Measurements from ENCODE around the gene IRS2.

The IRS2 gene

DNA sequence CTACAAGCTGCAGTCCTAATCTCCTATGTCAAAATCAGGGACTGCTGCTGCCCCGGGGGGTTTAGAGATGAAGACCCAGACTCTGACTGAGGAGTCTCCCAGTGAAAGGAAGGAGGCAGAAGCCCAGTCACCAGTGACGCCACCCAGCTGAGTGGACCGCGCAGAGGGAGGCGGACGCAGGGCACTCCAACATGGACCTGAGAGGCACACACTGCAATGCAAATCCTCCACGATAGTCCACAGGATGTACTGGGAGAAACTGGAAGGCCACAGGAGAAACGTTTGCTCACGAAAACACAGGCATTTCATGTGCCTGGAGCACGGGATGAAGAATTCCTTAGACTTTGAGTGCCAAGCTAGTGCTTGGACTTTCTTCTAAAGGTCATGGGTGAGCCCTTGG is 58.3 kb downstream of the IRS2 start:
- DNase-seq, result no peak

DNA sequence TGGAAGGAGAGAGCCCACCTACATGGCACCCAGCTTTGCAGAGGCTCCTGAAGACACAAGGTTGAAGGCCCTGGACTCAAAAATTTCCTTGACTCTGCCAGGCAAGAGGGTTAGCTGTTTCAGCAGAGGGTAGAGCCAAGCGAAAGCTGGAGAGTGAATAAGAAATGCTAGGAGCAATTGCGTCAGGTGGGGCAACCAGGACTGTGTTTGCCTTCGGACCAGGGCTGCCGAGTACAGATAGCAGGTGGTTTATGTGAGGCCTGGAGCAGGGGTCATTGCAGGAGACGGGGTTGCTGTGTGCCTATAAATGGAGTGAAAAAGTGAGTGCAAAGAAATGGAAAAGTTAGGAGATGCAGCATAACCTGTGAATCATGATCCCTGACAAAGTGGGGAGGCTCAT is 59.1 kb downstream of the IRS2 start:
- no peak for DNase-seq

- no peak for DNase-seq
Measured at GRCh38 chr13:109725995-109726637, 60.3 kb downstream of the IRS2 start.

GRCh38 chr13:109725297-109725696 is 61.1 kb downstream of the IRS2 start:
- peak; percentile 78 for DNase-seq

DNA sequence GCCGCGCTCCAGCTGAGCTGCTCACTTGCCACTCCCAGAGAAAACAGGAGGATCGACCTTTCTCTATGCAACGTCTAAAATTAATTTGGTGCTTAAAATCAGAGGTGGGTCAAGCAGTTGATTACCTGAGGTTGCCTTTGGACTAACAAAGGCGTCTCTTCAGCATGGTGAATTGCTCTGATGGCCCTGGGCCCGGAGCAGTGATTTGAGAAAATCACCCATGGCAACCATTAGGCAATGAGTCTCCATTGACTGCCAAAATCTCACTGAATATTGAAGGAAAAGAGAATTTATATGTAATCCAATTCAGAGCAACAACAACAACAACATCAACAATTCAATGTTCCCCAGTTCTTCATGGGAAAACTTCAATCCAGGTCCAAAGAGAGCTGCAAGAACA is 61.8 kb downstream of the IRS2 start:
- no peak for DNase-seq

DNA sequence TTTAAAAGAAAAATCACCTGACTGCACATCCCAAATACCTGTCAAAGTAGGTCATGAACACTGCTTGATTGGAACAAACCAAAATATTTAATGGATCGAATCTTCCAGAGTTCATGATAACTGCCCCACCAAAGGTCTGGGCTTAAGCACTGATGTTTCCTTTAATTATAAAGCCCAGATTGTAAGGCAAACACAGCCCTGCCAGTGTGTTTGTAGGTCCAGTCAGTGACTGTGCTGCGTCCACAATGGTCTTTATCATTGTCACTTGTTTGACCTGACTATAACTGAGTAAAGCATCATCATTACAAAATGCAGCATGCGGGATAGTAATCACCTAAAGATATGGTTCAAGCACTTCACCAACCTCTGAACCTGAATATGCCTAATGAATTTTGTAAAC is 63.3 kb downstream of the IRS2 start:
- no peak for DNase-seq

- no peak for DNase-seq
Measured at GRCh38 chr13:109722068-109722467, 64.3 kb downstream of the IRS2 start.

GRCh38 chr13:109720758-109721184 is 65.6 kb downstream of the IRS2 start:
- no peak for DNase-seq

DNA sequence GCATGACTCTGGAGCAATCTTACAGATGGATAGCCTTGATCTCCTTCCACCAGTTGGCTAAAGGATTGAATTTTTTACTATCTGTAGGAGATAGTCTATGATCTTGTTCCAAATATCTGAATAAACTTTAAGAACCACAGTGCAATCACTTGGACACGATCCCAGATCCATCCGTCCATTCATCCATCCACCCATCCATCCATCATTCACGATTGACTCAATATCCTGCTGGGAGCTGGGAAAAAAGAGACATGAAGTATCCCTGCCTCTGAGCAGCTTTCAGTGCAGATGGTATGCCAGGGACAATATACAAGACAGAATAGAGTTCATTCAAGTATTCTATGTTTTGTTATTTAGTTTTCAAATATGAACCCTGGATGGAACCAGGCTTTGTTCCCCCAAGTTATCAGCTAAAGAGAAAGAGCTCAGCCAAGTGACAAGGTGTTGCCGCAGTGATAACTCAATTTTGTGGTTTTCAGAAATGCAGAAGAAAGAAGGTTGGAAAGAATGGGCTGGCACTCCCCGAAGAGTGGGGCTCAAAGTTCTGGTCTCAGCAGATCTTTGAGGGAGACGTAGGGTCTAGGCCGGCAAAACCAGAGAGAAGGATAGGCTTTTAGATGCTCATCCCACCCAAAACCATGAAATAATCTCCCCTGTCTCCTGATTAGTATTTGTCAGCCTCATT is 66.3 kb downstream of the IRS2 start:
- peak; percentile 90 for DNase-seq

DNA sequence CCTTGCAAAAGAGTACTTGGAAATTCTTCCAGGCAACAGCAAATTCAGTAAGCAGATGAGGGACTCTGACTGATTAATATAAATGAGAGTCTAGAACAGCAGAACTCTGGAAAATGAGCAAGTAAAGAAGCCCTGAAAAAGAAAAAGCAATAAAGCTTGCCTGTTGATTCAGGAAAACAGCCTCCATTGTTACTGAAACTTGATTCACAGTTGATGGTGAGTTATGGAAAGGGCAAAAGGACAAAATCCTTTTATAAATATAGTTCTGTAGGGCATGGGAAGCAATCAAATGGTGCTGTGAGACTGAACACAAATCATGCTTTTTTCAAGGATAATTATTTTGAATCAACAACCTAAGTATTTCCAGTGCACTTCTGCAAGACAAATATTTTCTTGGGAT is 67.7 kb downstream of the IRS2 start:
- no peak for DNase-seq

- no peak for DNase-seq
Measured at GRCh38 chr13:109717686-109718085, 68.7 kb downstream of the IRS2 start.

- DNase-seq, result peak; percentile 66
Measured at GRCh38 chr13:109715902-109716301, 70.5 kb downstream of the IRS2 start.

GRCh38 chr13:109713681-109714080 is 72.7 kb downstream of the IRS2 start:
- no peak for DNase-seq

DNA sequence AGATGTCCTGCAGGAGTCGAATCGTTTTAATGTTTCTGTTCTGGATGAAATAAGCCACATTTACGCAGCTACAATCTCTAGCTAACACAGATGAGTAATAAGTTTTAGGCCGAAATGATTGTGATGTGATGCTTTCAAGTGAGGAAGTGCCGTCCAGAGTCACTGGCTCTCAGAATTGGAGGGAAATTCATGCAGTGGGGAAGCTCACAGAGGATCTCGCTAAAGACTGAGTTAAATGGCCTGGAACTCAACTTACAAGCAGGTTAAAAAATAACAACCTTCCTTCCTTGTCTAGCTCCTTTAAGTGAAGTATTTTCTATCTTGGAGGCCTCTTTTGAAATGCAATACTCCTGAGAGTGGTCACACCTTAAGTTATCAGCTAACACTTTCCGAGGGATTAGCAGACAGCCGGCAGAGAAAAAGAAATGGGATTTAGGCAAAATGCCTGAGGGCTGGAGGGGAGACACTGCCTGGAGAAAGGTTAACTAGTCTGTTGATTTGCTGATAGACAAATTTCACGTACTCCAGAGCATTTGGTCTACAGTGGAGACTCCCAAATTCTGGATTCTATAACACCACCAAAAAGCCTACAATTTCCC is 74.2 kb downstream of the IRS2 start:
- DNase-seq, result no peak

GRCh38 chr13:109707742-109708617 is 78.4 kb downstream of the IRS2 start:
- no peak for DNase-seq

- no peak for DNase-seq
Measured at GRCh38 chr13:109707044-109707741, 79.2 kb downstream of the IRS2 start.

GRCh38 chr13:109706015-109706715 is 80.2 kb downstream of the IRS2 start:
- no peak for DNase-seq

- peak; percentile 80 for DNase-seq
Measured at GRCh38 chr13:109704771-109705635, 81.4 kb downstream of the IRS2 start.

GRCh38 chr13:109703250-109703649 is 83.1 kb downstream of the IRS2 start:
- DNase-seq, result no peak

Measured in hematopoietic multipotent progenitor cell treated with erythropoietin and hydrocortisone succinate and interleukin-3 and kit ligand, for 4 days (in vitro differentiated cells).